Fibroblast of villous mesenchyme (primary cell): Measurements from ENCODE around the gene SLC36A2. TPM values are rescaled to one million over a fixed set of nuclear protein-coding genes. Genes with fewer than 3 reads are reported as not detected.

ENCODE experiments used
- DNase-seq: peaks from one replicate; pipeline ENCODE4 v3.0.0-alpha.2; 2010; ENCODE audit warnings: low read depth
- H3K4me3 ChIP-seq: 2 replicates; pipeline ENCODE4 v1.5.1; 2011; ENCODE audit warnings: low read depth, mild to moderate bottlenecking, low read length
- CTCF ChIP-seq: IDR thresholded peaks from 2 replicates; pipeline ENCODE4 v1.5.1; 2012; ENCODE audit warnings: low read depth, mild to moderate bottlenecking, low read length; ENCODE audit not compliant: insufficient read depth
- total RNA-seq: library from RNA; depleted of rRNA; stranded (reverse); fragments of >200 nt; gene quantifications from 2 replicates; pipeline ENCODE4 v1.2.3, GENCODE V29; 2012

SLC36A2 gene
- total RNA-seq = not detected in 2 replicates

GRCh38 chr5:151347369-151347768, at the start of gene SLC36A2:
Gene SLC36A2 (minus strand): TSS chr5:151347559. CDS start chr5:151347460, 99 bp downstream.
- H3K4me3 ChIP-seq = no peak within 1 kb of the TSS
- no peak for TF ChIP-seq CTCF
- no peak for DNase-seq

GRCh38 chr5:151388960-151389359, 41.6 kb upstream of the SLC36A2 start:
- DNase-seq = no peak
- TF ChIP-seq CTCF = no peak
- H3K4me3 ChIP-seq = no peak overlapping the region

GRCh38 chr5:151384106-151384505, 36.7 kb upstream of the SLC36A2 start:
- H3K4me3 ChIP-seq = no peak overlapping the region
- DNase-seq = peak; percentile 22
- TF ChIP-seq CTCF = no peak

GRCh38 chr5:151383011-151383410, 35.7 kb upstream of the SLC36A2 start:
- TF ChIP-seq CTCF = no peak
- no peak for DNase-seq

GRCh38 chr5:151382576-151382975, 35.2 kb upstream of the SLC36A2 start:
- DNase-seq = no peak
- no peak for TF ChIP-seq CTCF
- H3K4me3 ChIP-seq = no peak overlapping the region

More at GRCh38 chr5:151383011-151383410, 35.7 kb upstream of the SLC36A2 start:
- H3K4me3 ChIP-seq = no peak overlapping the region

- no peak for DNase-seq
- no peak overlapping the region for H3K4me3 ChIP-seq
- no peak for TF ChIP-seq CTCF
Observed at GRCh38 chr5:151381899-151382298, 34.5 kb upstream of the SLC36A2 start.

GRCh38 chr5:151378616-151379015, 31.3 kb upstream of the SLC36A2 start:
- no peak for DNase-seq
- H3K4me3 ChIP-seq = no peak overlapping the region
- TF ChIP-seq CTCF = no peak
